ENCODE data around the gene ATP8B1. TPM values are rescaled to one million over a fixed set of nuclear protein-coding genes. Genes with fewer than 3 reads are reported as not detected.

The ATP8B1 gene
- total and polyA plus RNA-seq, 2 of the 8 experiments (the other 6 are each of a cell fraction or from before 2014, with no cell fraction given): 1.1 to 4.6 TPM

DNA sequence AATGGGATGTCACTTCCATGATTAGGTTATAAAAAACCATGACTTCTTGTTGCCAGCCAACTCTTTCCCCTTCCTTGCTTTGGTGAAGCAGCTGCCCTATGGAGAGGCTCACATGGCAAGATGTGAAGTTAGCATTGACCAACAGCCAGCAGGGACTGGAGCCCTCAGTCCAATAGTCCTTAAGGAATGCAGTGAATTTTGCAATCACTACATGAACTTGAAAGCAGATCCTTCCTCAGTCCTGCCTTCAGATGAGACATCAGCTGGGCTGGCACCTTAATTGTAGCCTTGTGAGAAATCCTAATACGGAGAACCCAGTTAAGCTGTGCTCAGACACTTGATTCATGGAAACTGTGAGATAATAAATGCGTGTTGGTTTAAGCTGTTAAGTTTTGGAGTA lies 61.8 kb downstream of the ATP8B1 start:
- no peak overlapping the region for H3K56ac ChIP-seq (replicated peaks; ENCODE audit: insufficient read length, low read depth, low read length)
- H4K20me1 ChIP-seq (replicated peaks in 1 of 2; ENCODE audit: control insufficient read depth in 1 of 2, insufficient read depth in 2 of 2, low read length in 2 of 2): no peaks in the 10 kb centered on the region
- no peak overlapping the region for H3K4ac ChIP-seq (replicated peaks; ENCODE audit: insufficient read length, low read depth, low read length)
- no peak for DNase-seq (ENCODE audit: low read depth in 1 of 2, low spot score in 2 of 2)
- H3K14ac ChIP-seq (ENCODE audit: insufficient read length): no peak overlapping the region
- no peaks in the 10 kb centered on the region; a peak in 1 of 8 replicates for H3K36me3 ChIP-seq (ENCODE audit: control insufficient read depth in 2 of 4, insufficient read depth in 4 of 4, low read length in 3 of 4)
- no peak for FAIRE-seq
- no peak overlapping the region for H3K9ac ChIP-seq (replicated peaks in 1 of 4; ENCODE audit: extremely low read depth in 1 of 4, low read depth in 3 of 4, low read length in 3 of 4)
- H2BK12ac ChIP-seq (ENCODE audit: low read depth, low read length): no peak overlapping the region
- H3K79me1 ChIP-seq (ENCODE audit: low read depth, low read length): no peaks in the 10 kb centered on the region
- no peak overlapping the region for H2AFZ ChIP-seq (ENCODE audit: low read length)
- no peaks in the 10 kb centered on the region for H3K27me3 ChIP-seq (replicated peaks in 1 of 4; ENCODE audit: control insufficient read depth in 3 of 4, extremely low read depth in 1 of 4, insufficient read depth in 3 of 4, low read length in 3 of 4)
- H3K4me2 ChIP-seq (ENCODE audit: insufficient read depth in 1 of 2, low read depth in 2 of 2, low read length in 2 of 2): no peak overlapping the region
- H2AK5ac ChIP-seq (ENCODE audit: low read depth, low read length): no peak overlapping the region
- CTCF ChIA-PET (ENCODE audit: partially characterized antibody): interaction anchor here (1.2 kb wide), 1 partner anchor 28 kb away, joined by 3 read pairs; no protein-coding TSS in a partner anchor
- peaks cover 3 to 4% of the 10 kb centered on the region in 2 experiments; a peak in 2 of 4 replicates for H3K9me3 ChIP-seq (ENCODE audit: insufficient read depth in 2 of 2, low read depth in 1 of 2, low read length in 1 of 2)
- H3K27ac ChIP-seq (ENCODE audit: low read depth, low read length): no peak overlapping the region
- H4K91ac ChIP-seq (replicated peaks; ENCODE audit: insufficient read length, low read length): no peak overlapping the region
- no peak overlapping the region for H3K4me3 ChIP-seq (ENCODE audit: extremely low read depth in 1 of 4, insufficient read depth in 2 of 4, low read depth in 3 of 4, low read length in 4 of 4)
- POLR2A ChIA-PET (ENCODE audit: partially characterized antibody): no interaction called here
- WGBS, 2 experiments (ENCODE audit: extremely low coverage in 1 of 2, insufficient coverage in 1 of 2, insufficient read length in 1 of 2, insufficient replicate concordance in 2 of 2, low coverage in 1 of 2, low lambda C conversion rate in 2 of 2, missing lambda C conversion rate in 1 of 2): 95% methylated on average over 2 of the region's 2 CpGs; no CpG with 5 or more reads in 1 of the 2 experiments
- H3K18ac ChIP-seq (ENCODE audit: extremely low read depth, low read length): no peak overlapping the region
- H2BK15ac ChIP-seq (ENCODE audit: low read length): no peak overlapping the region
- no peaks in the 10 kb centered on the region for H3K79me2 ChIP-seq (ENCODE audit: control insufficient read depth in 1 of 2, insufficient read depth in 2 of 2, low read length in 2 of 2)
- peaks cover 0 to 3% (median 0%) of the 10 kb centered on the region in 4 experiments; a peak in 1 of 7 replicates for H3K4me1 ChIP-seq (replicated peaks in 1 of 4; ENCODE audit: control insufficient read depth in 3 of 4, insufficient read depth in 4 of 4, low read length in 3 of 4)
- H2BK5ac ChIP-seq (ENCODE audit: low read depth, low read length): no peak overlapping the region
- no peak overlapping the region for H3K23ac ChIP-seq (ENCODE audit: insufficient read length)
- H2BK120ac ChIP-seq (replicated peaks; ENCODE audit: low read depth, low read length): no peak overlapping the region
- no peak overlapping the region for H4K5ac ChIP-seq (ENCODE audit: insufficient read length, low read depth, low read length)
- no peaks in the 10 kb centered on the region for H3K23me2 ChIP-seq (ENCODE audit: low read depth, low read length)
- TF ChIP-seq NRF1 (IDR thresholded peaks at IDR 0.05; ENCODE audit: low read depth, low read length) (no peak), ASH2L (IDR thresholded peaks at IDR 0.05; ENCODE audit: low read length) (no peak), POU5F1 (IDR thresholded peaks at IDR 0.05; ENCODE audit: low read depth, low read length) (no peak), KDM4A (IDR thresholded peaks at IDR 0.05; ENCODE audit: low read depth, low read length, severe bottlenecking) (no peak), KDM1A (IDR thresholded peaks at IDR 0.05; ENCODE audit: borderline replicate concordance, low read length) (no peak), CBX8 (IDR thresholded peaks at IDR 0.05; ENCODE audit: borderline replicate concordance, low read depth, low read length) (no peak), RNF2 (IDR thresholded peaks at IDR 0.05; ENCODE audit: borderline replicate concordance, low read depth, low read length, missing control alignments, poor library complexity, severe bottlenecking) (no peak), PHF8 (conservative IDR thresholded peaks at IDR 0.05; ENCODE audit: low read depth, low read length) (no peak)
- TF ChIP-seq, protein P1, sequence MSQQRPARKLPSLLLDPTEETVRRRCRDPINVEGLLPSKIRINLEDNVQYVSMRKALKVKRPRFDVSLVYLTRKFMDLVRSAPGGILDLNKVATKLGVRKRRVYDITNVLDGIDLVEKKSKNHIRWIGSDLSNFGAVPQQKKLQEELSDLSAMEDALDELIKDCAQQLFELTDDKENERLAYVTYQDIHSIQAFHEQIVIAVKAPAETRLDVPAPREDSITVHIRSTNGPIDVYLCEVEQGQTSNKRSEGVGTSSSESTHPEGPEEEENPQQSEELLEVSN (IDR thresholded peaks at IDR 0.05): no peak
- no peak overlapping the region for H4K8ac ChIP-seq (ENCODE audit: extremely low read depth, insufficient read depth, low read length)
- H2BK20ac ChIP-seq (ENCODE audit: low read length): no peak overlapping the region

All from H1 (cell line).